Colonic mucosa (tissue), 4 donors: ENCODE results near the gene C19orf85. TPM values are rescaled to one million over a fixed set of nuclear protein-coding genes. Genes with fewer than 3 reads are reported as not detected.

Source experiments
- DNase-seq: peaks from one replicate; pipeline ENCODE4 v3.0.0-alpha.2; 2020
- H3K27ac ChIP-seq: fragments of 200-600 bp; one replicate; pipeline ENCODE4 v1.8.0; 2021
- H3K27me3 ChIP-seq: fragments of 200-600 bp; one replicate; pipeline ENCODE4 v1.8.0; 2021
- H3K36me3 ChIP-seq: fragments of 200-600 bp; one replicate; pipeline ENCODE4 v1.8.0; 2021
- H3K4me1 ChIP-seq: fragments of 200-600 bp; one replicate; pipeline ENCODE4 v1.8.0; 2021; ENCODE audit warnings: mild to moderate bottlenecking
- H3K4me3 ChIP-seq: fragments of 200-600 bp; one replicate; pipeline ENCODE4 v1.8.0; 2021
- H3K9ac ChIP-seq, 2 donors: one replicate each; pipeline ENCODE4 v1.7.0; 2013; ENCODE audit warnings: control low read depth in 2 of 2, low read depth in 2 of 2, low read length in 2 of 2
- H3K9me3 ChIP-seq: fragments of 200-600 bp; one replicate; pipeline ENCODE4 v1.8.0; 2021
- intact Hi-C: fragments of 100-400 bp; cut with DNase I; formaldehyde crosslinking; loops from one replicate; pipeline ENCODE4 v1.14.1; 2022
- total RNA-seq, 2 donors: library from RNA; stranded (reverse); fragmentation: NEBNext Ultra II Directional in 1 of 2; extraction: Animal tissue kit (Norgen Biotek cat#: 25700) in 1 of 2; gene quantifications; one replicate each; pipeline ENCODE4 v1.2.1, GENCODE V29; 2021
- TF ChIP-seq, protein P1 (sequence below): fragments of 200-600 bp; IDR thresholded peaks from one replicate; pipeline ENCODE4 v1.8.0; 2022; ENCODE audit warnings: antibody characterized with exemption, mild to moderate bottlenecking
- donor health status: healthy.
- donor health status: DM: no; HTN: no; CAD: no.
- donor health status: DM: no; HTN: no; CAD: no.

C19orf85 gene
- total RNA-seq, 2 donors from 2014 or later, result not detected

DNA sequence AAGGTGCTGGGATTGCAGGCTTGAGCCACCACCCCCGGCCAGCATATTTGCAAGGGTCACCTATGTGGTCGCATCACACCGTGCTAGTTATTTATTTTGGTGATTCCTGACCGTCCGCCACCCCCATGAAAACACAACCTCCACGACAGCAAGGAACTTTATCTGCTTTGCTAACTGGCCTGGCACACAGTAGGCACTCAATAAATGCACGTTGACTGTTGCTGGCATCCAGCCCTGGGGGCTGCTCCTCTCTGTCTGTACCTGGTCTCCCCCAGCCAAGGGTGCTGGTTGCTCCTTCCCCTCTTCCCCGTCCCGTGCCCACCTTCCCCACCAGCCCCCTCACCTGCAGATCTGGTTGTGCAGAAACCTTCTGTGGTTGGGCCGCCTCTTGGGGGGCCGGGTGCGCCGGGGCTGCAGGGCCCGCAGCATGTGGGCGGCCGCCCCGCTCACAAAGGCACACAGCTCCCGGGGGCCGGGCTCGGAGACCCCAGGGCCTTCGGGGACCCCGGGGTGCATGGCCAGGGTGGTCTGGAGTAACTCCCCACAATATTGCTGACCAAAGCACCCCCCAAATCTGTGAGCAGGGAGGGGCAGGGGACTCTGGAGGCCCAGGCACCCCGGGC lies 401 bp downstream of the C19orf85 start:
- Histone ChIP-seq H3K9ac (no peak overlapping the region), H3K4me1 (no peaks in the 10 kb centered on the region), H3K27ac (no peak overlapping the region), H3K9me3 (no peaks in the 10 kb centered on the region), H3K27me3 (no peaks in the 10 kb centered on the region), H3K4me3 (no peak overlapping the region), H3K36me3 (no peaks in the 10 kb centered on the region)
- DNase-seq, result no peak
- intact Hi-C loops, result no loop called here
- TF ChIP-seq, protein P1, sequence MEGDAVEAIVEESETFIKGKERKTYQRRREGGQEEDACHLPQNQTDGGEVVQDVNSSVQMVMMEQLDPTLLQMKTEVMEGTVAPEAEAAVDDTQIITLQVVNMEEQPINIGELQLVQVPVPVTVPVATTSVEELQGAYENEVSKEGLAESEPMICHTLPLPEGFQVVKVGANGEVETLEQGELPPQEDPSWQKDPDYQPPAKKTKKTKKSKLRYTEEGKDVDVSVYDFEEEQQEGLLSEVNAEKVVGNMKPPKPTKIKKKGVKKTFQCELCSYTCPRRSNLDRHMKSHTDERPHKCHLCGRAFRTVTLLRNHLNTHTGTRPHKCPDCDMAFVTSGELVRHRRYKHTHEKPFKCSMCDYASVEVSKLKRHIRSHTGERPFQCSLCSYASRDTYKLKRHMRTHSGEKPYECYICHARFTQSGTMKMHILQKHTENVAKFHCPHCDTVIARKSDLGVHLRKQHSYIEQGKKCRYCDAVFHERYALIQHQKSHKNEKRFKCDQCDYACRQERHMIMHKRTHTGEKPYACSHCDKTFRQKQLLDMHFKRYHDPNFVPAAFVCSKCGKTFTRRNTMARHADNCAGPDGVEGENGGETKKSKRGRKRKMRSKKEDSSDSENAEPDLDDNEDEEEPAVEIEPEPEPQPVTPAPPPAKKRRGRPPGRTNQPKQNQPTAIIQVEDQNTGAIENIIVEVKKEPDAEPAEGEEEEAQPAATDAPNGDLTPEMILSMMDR, result no peak

DNA sequence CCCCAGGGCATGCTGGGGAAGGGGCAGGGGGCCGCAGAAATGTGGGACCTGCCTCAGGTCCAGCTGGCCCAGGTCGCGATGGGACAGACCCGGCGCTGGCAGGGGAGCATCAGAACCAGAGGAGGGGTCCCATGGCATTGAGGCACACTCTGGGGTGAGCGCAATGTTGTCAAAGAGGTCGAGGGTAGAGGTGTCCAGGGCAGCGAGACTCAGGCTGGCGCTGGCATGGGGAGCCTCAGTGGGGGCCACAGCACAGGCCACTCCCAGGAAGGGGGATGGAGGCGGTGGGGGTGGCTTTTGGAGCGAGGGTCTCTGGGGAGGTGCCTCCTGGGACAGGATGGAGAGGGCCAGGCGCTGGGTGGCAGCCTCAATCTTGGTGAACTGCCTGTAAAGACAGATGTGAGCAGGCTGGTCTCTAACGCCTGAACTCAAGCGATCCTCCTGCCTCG lies 944 bp downstream of the C19orf85 start:
- no peak for DNase-seq
- TF ChIP-seq, protein P1, result no peak
- Histone ChIP-seq H3K4me1 (no peaks in the 10 kb centered on the region), H3K36me3 (no peaks in the 10 kb centered on the region), H3K27ac (no peak overlapping the region), H3K4me3 (no peak overlapping the region), H3K27me3 (no peaks in the 10 kb centered on the region), H3K9me3 (no peaks in the 10 kb centered on the region), H3K9ac (no peak overlapping the region)
- intact Hi-C loops, result no loop called here

DNA sequence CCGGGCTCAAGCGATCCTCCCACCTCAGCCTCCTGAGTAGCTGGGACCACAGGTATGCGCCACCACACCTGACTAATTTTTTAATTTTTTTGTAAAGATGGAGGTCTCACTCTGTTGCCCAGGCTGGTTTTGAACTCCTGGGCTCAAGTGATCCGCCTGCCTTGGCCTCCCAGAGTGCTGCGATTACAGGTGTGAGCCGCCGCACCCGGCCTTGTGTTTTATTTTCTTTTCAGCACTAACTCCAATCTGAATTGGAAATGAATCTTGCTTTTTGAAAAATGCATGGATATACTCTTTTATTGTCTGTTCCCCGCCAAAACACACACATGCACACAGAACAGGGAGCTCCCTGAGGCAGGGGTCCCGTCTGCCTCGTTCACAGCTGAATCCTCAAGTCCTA lies 1.8 kb downstream of the C19orf85 start:
- DNase-seq, result no peak
- H3K4me1 ChIP-seq, result no peaks in the 10 kb centered on the region
- H3K27ac ChIP-seq, result no peak overlapping the region
- no peak overlapping the region for H3K9ac ChIP-seq
- H3K9me3 ChIP-seq, result no peaks in the 10 kb centered on the region
- H3K36me3 ChIP-seq, result no peaks in the 10 kb centered on the region
- no peak overlapping the region for H3K4me3 ChIP-seq
- H3K27me3 ChIP-seq, result no peaks in the 10 kb centered on the region
- intact Hi-C loops, result no loop called here
- TF ChIP-seq, protein P1, result no peak

DNA sequence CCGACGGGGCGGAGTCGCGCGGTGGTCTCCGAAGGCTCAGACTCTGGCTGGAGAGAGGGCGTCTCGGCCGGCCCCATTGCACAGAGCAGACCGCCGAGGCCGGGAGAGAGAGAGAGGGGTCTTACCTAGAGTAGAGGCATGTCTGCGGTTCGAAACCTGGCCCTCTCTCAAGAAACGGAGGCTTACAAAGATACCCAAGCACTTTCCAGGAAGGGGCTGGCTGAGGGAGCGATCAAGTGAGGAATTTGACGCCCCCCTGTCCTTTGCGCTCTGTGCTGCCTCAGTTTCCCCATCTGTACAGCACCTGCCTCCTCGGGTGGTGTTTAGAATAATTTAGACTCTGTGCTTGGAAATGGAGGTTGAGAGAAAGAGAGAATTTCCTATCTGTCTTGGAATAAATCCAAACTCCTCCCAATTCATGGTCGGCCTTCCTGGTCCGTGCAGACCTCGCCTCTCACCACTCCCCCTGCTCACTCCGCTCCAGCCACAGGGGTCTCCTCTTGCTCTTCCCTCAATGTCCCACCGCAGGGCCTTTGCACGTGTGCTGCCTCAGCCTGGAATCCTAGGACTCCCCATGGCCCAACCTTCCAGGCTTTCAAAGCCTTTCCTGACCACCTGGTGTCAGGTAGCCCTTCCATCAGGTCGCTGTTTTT lies 2.5 kb downstream of the C19orf85 start:
- Histone ChIP-seq H3K9ac (peak overlapping the region; percentile 77 to 82), H3K4me3 (peak overlapping the region; percentile 78), H3K9me3 (no peaks in the 10 kb centered on the region), H3K36me3 (no peaks in the 10 kb centered on the region), H3K4me1 (no peaks in the 10 kb centered on the region), H3K27me3 (no peaks in the 10 kb centered on the region), H3K27ac (peak overlapping the region; percentile 87)
- intact Hi-C loops, result no loop called here
- no peak for DNase-seq
- TF ChIP-seq, protein P1, result no peak

DNA sequence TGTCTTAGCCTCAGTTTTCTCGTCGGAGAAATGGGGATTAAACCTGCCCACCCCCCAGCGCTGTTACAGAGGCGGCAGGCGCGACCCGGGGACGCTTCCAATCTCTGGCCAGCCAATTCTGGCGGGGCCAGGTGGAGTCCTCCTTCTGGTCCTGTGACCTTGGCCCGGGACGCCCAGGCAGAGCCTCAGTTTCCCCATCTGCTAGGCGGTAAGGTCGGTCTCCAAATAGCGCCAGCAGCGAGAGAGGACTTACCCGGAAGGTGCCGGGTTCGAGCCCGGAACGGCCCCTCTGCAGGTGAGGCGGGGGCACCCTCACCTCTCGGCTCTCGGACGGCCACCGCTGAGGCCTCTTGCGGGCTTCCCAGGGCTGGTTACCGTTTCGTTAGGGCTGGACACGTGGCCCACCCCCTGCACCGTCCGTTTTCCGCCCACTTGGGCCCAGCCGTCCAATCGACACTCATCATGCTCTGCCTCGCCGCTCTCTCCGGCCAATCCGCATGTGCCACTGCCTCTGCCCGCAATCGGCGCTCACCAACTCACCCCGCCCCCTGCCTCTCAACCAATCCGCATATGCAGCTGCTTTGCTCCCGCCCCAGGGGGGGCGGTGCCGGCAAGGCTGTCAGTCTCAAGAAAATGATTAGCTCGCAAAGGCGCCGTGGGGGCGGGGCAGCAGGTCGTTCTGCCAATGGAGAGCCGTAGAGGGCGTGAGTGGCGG lies 3.1 kb downstream of the C19orf85 start, which contains the start of gene ISOC2:
Gene ISOC2 (minus strand): TSS at position 384 of the 715 bp plus-strand sequence. CDS start 5,156 bp downstream, outside the sequence.
- no peaks in the 10 kb centered on the region for H3K27me3 ChIP-seq
- intact Hi-C loops, result no loop called here
- peak within 1 kb of the TSS; percentile 78 for H3K4me3 ChIP-seq
- TF ChIP-seq, protein P1, result no peak
- peak within 1 kb of the TSS; percentile 88 to 98 for H3K9ac ChIP-seq
- DNase-seq, result peak; percentile 100
- no peaks in the 10 kb centered on the region for H3K4me1 ChIP-seq
- no peaks in the 10 kb centered on the region for H3K36me3 ChIP-seq
- H3K27ac ChIP-seq, result peak within 1 kb of the TSS; percentile 87
- H3K9me3 ChIP-seq, result no peaks in the 10 kb centered on the region
